Stimulated activated naive CD8-positive, alpha-beta T cell treated with anti-CD3 and anti-CD28 coated beads, Interleukin-15, Interleukin-2, amounts not matched to agents 100 ng/mL and 50 ng/mL, for 24 hours (primary cell): ENCODE results near the gene FMN1.

ENCODE experiments used
- H3K27ac Mint-ChIP-seq: one replicate; pipeline ENCODE4 v1.8.0; 2021; ENCODE audit warnings: mild to moderate bottlenecking, mixed read lengths
- H3K27me3 Mint-ChIP-seq: one replicate; pipeline ENCODE4 v1.8.0; 2021; ENCODE audit warnings: mixed read lengths
- H3K36me3 Mint-ChIP-seq: one replicate; pipeline ENCODE4 v1.8.0; 2021; ENCODE audit warnings: low read depth, mixed read lengths
- H3K4me1 Mint-ChIP-seq: one replicate; pipeline ENCODE4 v1.8.0; 2021; ENCODE audit warnings: low read depth, mixed read lengths
- H3K4me3 Mint-ChIP-seq: one replicate; pipeline ENCODE4 v1.8.0; 2021; ENCODE audit warnings: mild to moderate bottlenecking, mixed read lengths
- H3K9me3 Mint-ChIP-seq: one replicate; pipeline ENCODE4 v1.8.0; 2021; ENCODE audit warnings: mixed read lengths

Gene FMN1

GRCh38 chr15:32982001-32982400 lies 212.5 kb downstream of the FMN1 start:
- Mint-ChIP-seq H3K36me3 (no peaks in the 10 kb centered on the region), H3K27ac (no peak overlapping the region), H3K4me3 (no peak overlapping the region)

GRCh38 chr15:32981536-32981935 lies 213.0 kb downstream of the FMN1 start:
- no peaks in the 10 kb centered on the region for H3K9me3 Mint-ChIP-seq
- no peak overlapping the region for H3K27ac Mint-ChIP-seq
- no peaks in the 10 kb centered on the region for H3K36me3 Mint-ChIP-seq
- H3K27me3 Mint-ChIP-seq = peaks cover 18% of the 10 kb centered on the region
- no peak overlapping the region for H3K4me3 Mint-ChIP-seq
- H3K4me1 Mint-ChIP-seq = no peaks in the 10 kb centered on the region

More at GRCh38 chr15:32982001-32982400, 212.5 kb downstream of the FMN1 start:
- no peaks in the 10 kb centered on the region for H3K9me3 Mint-ChIP-seq
- H3K27me3 Mint-ChIP-seq = peaks cover 16% of the 10 kb centered on the region
- H3K4me1 Mint-ChIP-seq = no peaks in the 10 kb centered on the region

GRCh38 chr15:32979710-32980109 lies 214.8 kb downstream of the FMN1 start:
- H3K4me3 Mint-ChIP-seq = no peak overlapping the region
- peaks cover 14% of the 10 kb centered on the region for H3K27me3 Mint-ChIP-seq
- no peaks in the 10 kb centered on the region for H3K4me1 Mint-ChIP-seq
- no peaks in the 10 kb centered on the region for H3K36me3 Mint-ChIP-seq
- no peak overlapping the region for H3K27ac Mint-ChIP-seq
- H3K9me3 Mint-ChIP-seq = no peaks in the 10 kb centered on the region

- Mint-ChIP-seq H3K4me1 (no peaks in the 10 kb centered on the region), H3K27me3 (peaks cover 8% of the 10 kb centered on the region), H3K27ac (no peak overlapping the region), H3K4me3 (no peak overlapping the region), H3K36me3 (no peaks in the 10 kb centered on the region), H3K9me3 (no peaks in the 10 kb centered on the region)
Observed at GRCh38 chr15:32977506-32977905, 217.0 kb downstream of the FMN1 start.

DNA sequence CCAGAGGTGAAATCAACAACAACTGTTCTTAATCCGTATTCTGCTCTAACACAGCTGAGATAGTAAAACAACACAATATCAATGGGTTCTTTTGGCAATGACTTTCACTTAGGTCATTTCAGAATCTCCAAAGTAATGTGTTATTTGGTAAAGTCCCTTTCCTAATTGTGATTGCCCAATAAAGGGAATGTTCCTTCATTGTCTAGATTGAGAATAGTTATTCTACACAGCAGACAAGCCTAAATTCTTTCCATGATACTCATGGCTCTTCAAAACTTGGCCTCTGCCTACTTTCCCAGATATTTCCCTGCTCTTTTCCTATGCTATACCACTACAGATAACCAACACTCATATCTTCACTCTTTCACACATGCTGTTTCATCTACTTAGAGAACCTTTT lies 219.8 kb downstream of the FMN1 start:
- Mint-ChIP-seq H3K27ac (no peak overlapping the region), H3K9me3 (no peaks in the 10 kb centered on the region)

GRCh38 chr15:32972686-32973085 lies 221.8 kb downstream of the FMN1 start:
- H3K27me3 Mint-ChIP-seq = peaks cover 3% of the 10 kb centered on the region
- H3K4me1 Mint-ChIP-seq = no peaks in the 10 kb centered on the region
- no peaks in the 10 kb centered on the region for H3K36me3 Mint-ChIP-seq
- H3K9me3 Mint-ChIP-seq = no peaks in the 10 kb centered on the region
- H3K4me3 Mint-ChIP-seq = no peak overlapping the region
- no peak overlapping the region for H3K27ac Mint-ChIP-seq

More for the DNA sequence above, 219.8 kb downstream of the FMN1 start:
- Mint-ChIP-seq H3K4me3 (no peak overlapping the region), H3K27me3 (peaks cover 3% of the 10 kb centered on the region), H3K4me1 (no peaks in the 10 kb centered on the region), H3K36me3 (no peaks in the 10 kb centered on the region)

DNA sequence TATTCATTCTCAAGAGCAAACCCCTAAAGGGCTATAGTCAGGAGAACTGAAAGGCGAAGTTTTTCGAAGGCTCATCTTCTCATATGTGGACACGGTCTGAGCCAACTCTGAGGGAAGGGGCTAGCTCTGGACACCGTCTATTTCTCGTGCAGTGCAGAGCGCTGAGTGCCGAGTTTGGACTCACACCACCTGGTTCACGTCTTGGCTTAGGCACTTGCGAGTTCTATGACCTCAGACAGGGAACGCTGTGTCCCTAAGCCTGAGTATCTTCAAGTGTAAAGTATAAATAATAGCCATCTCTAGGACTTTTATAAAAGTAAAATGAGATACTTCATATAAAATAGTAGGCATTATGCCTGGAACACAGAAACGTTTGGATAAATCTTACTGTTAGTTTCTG lies 223.7 kb downstream of the FMN1 start:
- Mint-ChIP-seq H3K36me3 (no peaks in the 10 kb centered on the region), H3K27ac (no peak overlapping the region), H3K4me1 (no peaks in the 10 kb centered on the region), H3K27me3 (peaks cover 3% of the 10 kb centered on the region), H3K4me3 (no peak overlapping the region), H3K9me3 (no peaks in the 10 kb centered on the region)

- no peaks in the 10 kb centered on the region for H3K9me3 Mint-ChIP-seq
- H3K27me3 Mint-ChIP-seq = peaks cover 3% of the 10 kb centered on the region
- no peak overlapping the region for H3K4me3 Mint-ChIP-seq
- no peaks in the 10 kb centered on the region for H3K4me1 Mint-ChIP-seq
- H3K36me3 Mint-ChIP-seq = no peaks in the 10 kb centered on the region
- H3K27ac Mint-ChIP-seq = no peak overlapping the region
Observed at GRCh38 chr15:32967521-32967920, 227.0 kb downstream of the FMN1 start.

GRCh38 chr15:32966512-32966911 lies 228.0 kb downstream of the FMN1 start:
- H3K27me3 Mint-ChIP-seq = peaks cover 3% of the 10 kb centered on the region
- no peaks in the 10 kb centered on the region for H3K4me1 Mint-ChIP-seq

DNA sequence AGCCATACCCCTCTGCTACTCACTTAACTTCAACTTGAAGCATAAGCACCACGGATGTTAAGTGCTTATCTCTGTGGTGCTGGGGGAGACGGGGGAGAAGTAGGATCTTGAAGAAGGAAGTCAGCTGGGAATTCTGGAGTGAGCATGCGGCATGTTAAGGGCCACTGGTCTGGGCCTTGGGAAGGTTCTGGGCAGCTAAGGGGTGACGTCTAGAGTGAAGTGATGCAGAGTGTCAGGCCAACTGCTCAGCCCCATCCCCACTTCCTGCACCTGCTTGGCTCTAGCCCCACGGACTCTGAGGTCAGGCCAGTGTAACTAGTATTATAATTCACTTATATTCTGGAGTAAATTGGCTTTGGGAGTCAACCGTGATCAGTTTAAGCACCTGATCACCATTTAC lies 228.6 kb downstream of the FMN1 start:
- H3K27ac Mint-ChIP-seq = no peak overlapping the region
- H3K4me1 Mint-ChIP-seq = no peaks in the 10 kb centered on the region
- H3K4me3 Mint-ChIP-seq = no peak overlapping the region
- no peaks in the 10 kb centered on the region for H3K36me3 Mint-ChIP-seq
- peaks cover 3% of the 10 kb centered on the region for H3K27me3 Mint-ChIP-seq
- H3K9me3 Mint-ChIP-seq = no peaks in the 10 kb centered on the region

More at GRCh38 chr15:32966512-32966911, 228.0 kb downstream of the FMN1 start:
- Mint-ChIP-seq H3K9me3 (no peaks in the 10 kb centered on the region), H3K4me3 (no peak overlapping the region), H3K36me3 (no peaks in the 10 kb centered on the region), H3K27ac (no peak overlapping the region)

- H3K27me3 Mint-ChIP-seq = peaks cover 12% of the 10 kb centered on the region
- H3K4me1 Mint-ChIP-seq = no peaks in the 10 kb centered on the region
- H3K36me3 Mint-ChIP-seq = no peaks in the 10 kb centered on the region
- H3K4me3 Mint-ChIP-seq = no peak overlapping the region
- no peaks in the 10 kb centered on the region for H3K9me3 Mint-ChIP-seq
- H3K27ac Mint-ChIP-seq = no peak overlapping the region
Observed at GRCh38 chr15:32959077-32959476, 235.4 kb downstream of the FMN1 start.

- Mint-ChIP-seq H3K36me3 (no peaks in the 10 kb centered on the region), H3K27me3 (peaks cover 12% of the 10 kb centered on the region), H3K9me3 (no peaks in the 10 kb centered on the region)
Observed at GRCh38 chr15:32957219-32957618, 237.3 kb downstream of the FMN1 start.

DNA sequence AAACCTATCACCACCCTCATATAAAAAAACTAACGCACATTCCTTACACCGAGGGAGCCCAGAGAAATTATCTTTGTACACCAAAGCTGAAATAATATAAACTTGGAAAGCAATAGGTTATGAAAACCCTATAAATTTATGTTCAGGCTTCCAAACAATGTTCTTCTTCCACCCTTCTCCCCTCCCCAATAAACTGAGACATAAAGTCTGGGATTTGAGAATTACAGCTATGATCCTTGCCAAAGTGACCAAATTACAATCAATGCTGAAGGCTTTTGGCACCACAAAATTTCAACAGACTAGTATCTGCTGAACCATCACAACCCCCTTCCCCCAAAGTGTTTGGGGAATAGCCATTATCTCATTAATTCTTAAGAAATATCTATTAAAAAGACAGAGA lies 237.8 kb downstream of the FMN1 start:
- H3K27ac Mint-ChIP-seq = no peak overlapping the region
- no peaks in the 10 kb centered on the region for H3K36me3 Mint-ChIP-seq
- peaks cover 12% of the 10 kb centered on the region for H3K27me3 Mint-ChIP-seq
- no peaks in the 10 kb centered on the region for H3K4me1 Mint-ChIP-seq
- H3K4me3 Mint-ChIP-seq = no peak overlapping the region
- no peaks in the 10 kb centered on the region for H3K9me3 Mint-ChIP-seq

More at GRCh38 chr15:32957219-32957618, 237.3 kb downstream of the FMN1 start:
- Mint-ChIP-seq H3K4me3 (no peak overlapping the region), H3K4me1 (no peaks in the 10 kb centered on the region), H3K27ac (no peak overlapping the region)

- no peaks in the 10 kb centered on the region for H3K36me3 Mint-ChIP-seq
- no peaks in the 10 kb centered on the region for H3K9me3 Mint-ChIP-seq
- no peaks in the 10 kb centered on the region for H3K4me1 Mint-ChIP-seq
- H3K27me3 Mint-ChIP-seq = peaks cover 12% of the 10 kb centered on the region
- H3K4me3 Mint-ChIP-seq = no peak overlapping the region
- H3K27ac Mint-ChIP-seq = no peak overlapping the region
Observed at GRCh38 chr15:32956006-32956405, 238.5 kb downstream of the FMN1 start.

GRCh38 chr15:32953533-32953910 lies 241.0 kb downstream of the FMN1 start:
- Mint-ChIP-seq H3K4me3 (no peak overlapping the region), H3K27ac (no peak overlapping the region), H3K9me3 (no peaks in the 10 kb centered on the region), H3K36me3 (no peaks in the 10 kb centered on the region), H3K27me3 (peaks cover 12% of the 10 kb centered on the region), H3K4me1 (no peaks in the 10 kb centered on the region)

DNA sequence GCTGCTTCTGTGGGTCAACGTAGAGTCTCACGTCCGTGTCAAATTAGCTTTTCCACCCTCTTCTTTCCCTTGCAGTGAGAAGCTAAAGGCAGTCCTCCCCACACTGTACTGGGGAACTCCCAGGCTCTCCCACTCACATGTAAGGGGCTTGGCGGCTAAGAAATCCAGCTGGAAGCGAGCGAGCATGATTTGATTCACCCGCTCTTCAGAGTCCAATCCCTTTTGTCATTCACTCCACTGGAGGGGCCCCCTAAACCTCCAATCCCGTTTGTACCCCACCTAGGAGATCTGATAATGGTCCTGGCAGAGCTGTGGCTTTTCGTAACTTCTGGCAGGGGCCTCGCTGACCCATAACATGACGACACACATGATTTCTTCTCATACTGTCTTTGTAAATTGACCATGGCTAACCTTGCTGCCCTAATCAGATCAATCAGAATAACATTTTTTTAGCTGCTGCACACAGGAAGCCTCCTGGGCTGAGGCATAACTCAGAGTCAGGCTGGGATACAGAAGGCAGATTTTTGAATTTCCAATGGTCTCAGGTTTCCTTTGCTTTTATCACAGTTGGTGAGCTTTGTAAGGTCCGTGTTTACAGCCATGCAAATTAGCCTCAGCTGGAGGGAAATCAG lies 241.5 kb downstream of the FMN1 start:
- no peak overlapping the region for H3K4me3 Mint-ChIP-seq
- H3K36me3 Mint-ChIP-seq = no peaks in the 10 kb centered on the region
- no peaks in the 10 kb centered on the region for H3K9me3 Mint-ChIP-seq
- H3K27ac Mint-ChIP-seq = no peak overlapping the region
- H3K27me3 Mint-ChIP-seq = peaks cover 12% of the 10 kb centered on the region
- H3K4me1 Mint-ChIP-seq = no peaks in the 10 kb centered on the region
